HG02623 (cell line): Measurements from ENCODE around the gene TINCR.

Source experiments
- ATAC-seq: cut with Tn5 transposase; IDR thresholded peaks from one replicate; pipeline ENCODE4 v1.9.1; 2021; ENCODE audit warnings: moderate library complexity; ENCODE audit not compliant: unreplicated experiment

TINCR gene

GRCh38 chr19:5519076-5519475 is 48.7 kb downstream of the TINCR start:
- ATAC-seq, result no peak

GRCh38 chr19:5515737-5516136 is 52.0 kb downstream of the TINCR start:
- no peak for ATAC-seq

GRCh38 chr19:5514001-5514400 is 53.8 kb downstream of the TINCR start:
- ATAC-seq, result no peak

GRCh38 chr19:5512715-5513114 is 55.0 kb downstream of the TINCR start:
- no peak for ATAC-seq
